ENCODE measurements around the gene PRKAR2A. TPM values are rescaled to one million over a fixed set of nuclear protein-coding genes. Genes with fewer than 3 reads are reported as not detected.

The PRKAR2A gene
- total RNA-seq, 6 experiments from 2014 or later, result 21.9 to 31.1 (median 27.2) TPM

GRCh38 chr3:48885753-48886152 is 38.1 kb upstream of the PRKAR2A start:
- Histone ChIP-seq H3K27me3 (no peaks in the 10 kb centered on the region), H3K9me3 (no peaks in the 10 kb centered on the region), H3K4me3 (no peak overlapping the region), H3K4me1 (peaks cover 0 to 28% (median 13%) of the 10 kb centered on the region in 4 donors), H3K27ac (no peak overlapping the region), H3K36me3 (peaks cover 0 to 36% (median 17%) of the 10 kb centered on the region in 4 donors)
- DNase-seq (no peak), ATAC-seq (peak in 1 of 4 donors; percentile 16)
- intact Hi-C loops (cut with DNase I), result no loop called here
- TF ChIP-seq CTCF (IDR thresholded peaks at IDR 0.05), result no peak
- no peak for TF ChIP-seq POLR2A (IDR thresholded peaks at IDR 0.05)

DNA sequence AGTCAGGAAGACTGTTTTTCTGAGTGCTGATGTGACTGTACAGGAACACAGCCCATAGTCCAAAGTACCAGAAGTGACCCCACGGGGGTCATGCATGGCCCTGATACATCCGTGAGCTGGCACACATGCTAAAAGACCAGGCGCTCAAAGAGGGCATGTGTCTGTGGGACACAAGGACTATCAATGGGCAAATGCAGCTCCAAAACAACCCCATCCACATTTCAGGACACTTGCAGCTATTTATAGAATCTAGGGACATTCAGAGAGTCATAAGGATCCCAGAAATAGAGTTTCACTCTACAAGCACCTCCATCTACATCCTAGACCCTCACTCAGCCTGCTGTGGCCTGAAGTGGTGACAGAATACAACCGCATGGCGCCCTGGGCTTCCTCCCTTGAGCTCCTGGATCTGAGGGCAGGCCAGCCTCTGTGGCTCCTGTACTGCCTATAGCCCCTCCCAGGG is 34.0 kb upstream of the PRKAR2A start:
- WGBS (ENCODE audit: insufficient coverage, low coverage, low lambda C conversion rate, missing lambda C conversion rate), result 30% methylated on average over 3 of the region's 5 CpGs
- H3K27ac ChIP-seq, result no peak overlapping the region
- H3K4me1 ChIP-seq, result peaks cover 0 to 29% (median 13%) of the 10 kb centered on the region in 4 donors
- ATAC-seq, result peak; percentile 80 to 90 (median 86)
- no peak overlapping the region for H3K4me3 ChIP-seq
- TF ChIP-seq CTCF (IDR thresholded peaks at IDR 0.05), result no peak
- no peak for TF ChIP-seq POLR2A (IDR thresholded peaks at IDR 0.05)
- intact Hi-C loops (cut with DNase I), result no loop called here
- H3K36me3 ChIP-seq, result peaks cover 0 to 49% (median 20%) of the 10 kb centered on the region in 4 donors
- peak in 2 of 3 donors; percentile 28 to 62 for DNase-seq
- no peaks in the 10 kb centered on the region for H3K27me3 ChIP-seq
- no peaks in the 10 kb centered on the region for H3K9me3 ChIP-seq

DNA sequence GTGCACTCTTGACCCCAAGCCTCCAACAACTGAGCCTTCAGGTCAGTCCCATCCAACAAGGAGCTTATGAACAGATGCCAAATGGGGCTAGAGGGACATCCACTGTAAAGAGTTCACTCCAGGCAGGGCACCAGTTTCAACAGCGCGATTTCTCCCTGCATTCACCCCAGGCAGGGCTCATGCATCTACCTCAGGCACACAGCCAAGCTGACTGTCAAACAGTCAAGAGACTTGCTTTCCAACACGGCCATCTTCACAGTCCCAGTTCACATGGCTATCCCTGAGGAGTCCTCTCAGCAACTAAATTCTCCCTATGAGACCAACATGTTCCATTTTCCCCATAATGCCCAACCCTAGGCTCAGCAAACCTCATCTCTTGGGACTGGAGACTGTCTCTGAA is 33.3 kb upstream of the PRKAR2A start:
- no peak for TF ChIP-seq POLR2A (IDR thresholded peaks at IDR 0.05)
- H3K36me3 ChIP-seq, result peaks cover 0 to 48% (median 20%) of the 10 kb centered on the region in 4 donors
- H3K27me3 ChIP-seq, result no peaks in the 10 kb centered on the region
- H3K9me3 ChIP-seq, result no peaks in the 10 kb centered on the region
- WGBS (ENCODE audit: insufficient coverage, low coverage, low lambda C conversion rate, missing lambda C conversion rate), result 31% methylated on average over 2 of the region's 3 CpGs
- intact Hi-C loops (cut with DNase I), result no loop called here
- peak; percentile 57 to 80 (median 63) for ATAC-seq
- H3K4me3 ChIP-seq, result no peak overlapping the region
- peak overlapping the region in 1 of 3 donors; percentile 18 for H3K27ac ChIP-seq
- peaks cover 0 to 29% (median 12%) of the 10 kb centered on the region in 4 donors for H3K4me1 ChIP-seq
- peak in 2 of 3 donors; percentile 60 to 66 for DNase-seq

GRCh38 chr3:48879994-48880377 is 32.3 kb upstream of the PRKAR2A start:
- TF ChIP-seq POLR2A (IDR thresholded peaks at IDR 0.05) (no peak), CTCF (IDR thresholded peaks at IDR 0.05) (no peak)
- H3K4me1 ChIP-seq, result peaks cover 0 to 21% (median 8%) of the 10 kb centered on the region in 4 donors
- DNase-seq (no peak), ATAC-seq (no peak)
- H3K4me3 ChIP-seq, result no peak overlapping the region
- no peaks in the 10 kb centered on the region for H3K27me3 ChIP-seq
- no peak overlapping the region for H3K27ac ChIP-seq
- no peaks in the 10 kb centered on the region for H3K9me3 ChIP-seq
- intact Hi-C loops (cut with DNase I), result no loop called here
- WGBS (ENCODE audit: insufficient coverage, low coverage, low lambda C conversion rate, missing lambda C conversion rate), result 75% methylated on average over 3 of the region's 6 CpGs
- H3K36me3 ChIP-seq, result peaks cover 0 to 46% (median 18%) of the 10 kb centered on the region in 4 donors

GRCh38 chr3:48879307-48879993 is 31.8 kb upstream of the PRKAR2A start:
- ATAC-seq (no peak), DNase-seq (no peak)
- Histone ChIP-seq H3K36me3 (peaks cover 0 to 43% (median 17%) of the 10 kb centered on the region in 4 donors), H3K27me3 (no peaks in the 10 kb centered on the region), H3K4me3 (no peak overlapping the region), H3K4me1 (peaks cover 0 to 20% (median 8%) of the 10 kb centered on the region in 4 donors), H3K27ac (no peak overlapping the region), H3K9me3 (no peaks in the 10 kb centered on the region)
- TF ChIP-seq CTCF (IDR thresholded peaks at IDR 0.05) (no peak), POLR2A (IDR thresholded peaks at IDR 0.05) (no peak)
- 78% methylated on average over 6 of the region's 6 CpGs for WGBS (ENCODE audit: insufficient coverage, low coverage, low lambda C conversion rate, missing lambda C conversion rate)
- intact Hi-C loops (cut with DNase I), result no loop called here
